Measurements from ENCODE around the gene TRANK1.
"Not testable (repeated sequence)": the region's sequence is repeated elsewhere in the genome, so short reads cannot be mapped to it uniquely, and the experiment has no call there.

DNA sequence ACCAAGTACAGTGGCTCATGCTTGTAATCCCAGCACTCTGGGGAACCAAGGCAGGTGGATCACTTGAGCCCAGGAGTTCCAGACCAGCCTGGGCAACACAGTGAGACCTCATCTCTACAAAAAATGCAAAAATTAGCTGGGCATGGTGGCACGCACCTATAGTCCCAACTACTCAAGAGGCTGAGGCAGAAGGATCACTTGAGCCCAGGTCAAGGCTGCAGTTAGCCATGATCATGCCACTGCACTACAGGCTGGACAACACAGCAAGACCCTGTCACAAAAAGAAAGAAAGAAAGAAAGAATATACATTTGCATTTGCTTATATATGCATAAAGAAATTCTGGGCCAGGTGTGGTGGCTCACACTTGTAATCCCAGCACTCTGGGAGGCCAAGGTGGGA lies 13.4 kb downstream of the TRANK1 start:
- not testable (repeated sequence) for TF ChIP-seq CTCF (IDR thresholded peaks at IDR 0.05; ENCODE audit: low read depth, low read length, missing input control); SP1 (IDR thresholded peaks at IDR 0.05); MAX (IDR thresholded peaks at IDR 0.05); NR2F2 (IDR thresholded peaks at IDR 0.05); ZBTB33 (IDR thresholded peaks at IDR 0.05)
- TF ChIP-seq, protein P1, sequence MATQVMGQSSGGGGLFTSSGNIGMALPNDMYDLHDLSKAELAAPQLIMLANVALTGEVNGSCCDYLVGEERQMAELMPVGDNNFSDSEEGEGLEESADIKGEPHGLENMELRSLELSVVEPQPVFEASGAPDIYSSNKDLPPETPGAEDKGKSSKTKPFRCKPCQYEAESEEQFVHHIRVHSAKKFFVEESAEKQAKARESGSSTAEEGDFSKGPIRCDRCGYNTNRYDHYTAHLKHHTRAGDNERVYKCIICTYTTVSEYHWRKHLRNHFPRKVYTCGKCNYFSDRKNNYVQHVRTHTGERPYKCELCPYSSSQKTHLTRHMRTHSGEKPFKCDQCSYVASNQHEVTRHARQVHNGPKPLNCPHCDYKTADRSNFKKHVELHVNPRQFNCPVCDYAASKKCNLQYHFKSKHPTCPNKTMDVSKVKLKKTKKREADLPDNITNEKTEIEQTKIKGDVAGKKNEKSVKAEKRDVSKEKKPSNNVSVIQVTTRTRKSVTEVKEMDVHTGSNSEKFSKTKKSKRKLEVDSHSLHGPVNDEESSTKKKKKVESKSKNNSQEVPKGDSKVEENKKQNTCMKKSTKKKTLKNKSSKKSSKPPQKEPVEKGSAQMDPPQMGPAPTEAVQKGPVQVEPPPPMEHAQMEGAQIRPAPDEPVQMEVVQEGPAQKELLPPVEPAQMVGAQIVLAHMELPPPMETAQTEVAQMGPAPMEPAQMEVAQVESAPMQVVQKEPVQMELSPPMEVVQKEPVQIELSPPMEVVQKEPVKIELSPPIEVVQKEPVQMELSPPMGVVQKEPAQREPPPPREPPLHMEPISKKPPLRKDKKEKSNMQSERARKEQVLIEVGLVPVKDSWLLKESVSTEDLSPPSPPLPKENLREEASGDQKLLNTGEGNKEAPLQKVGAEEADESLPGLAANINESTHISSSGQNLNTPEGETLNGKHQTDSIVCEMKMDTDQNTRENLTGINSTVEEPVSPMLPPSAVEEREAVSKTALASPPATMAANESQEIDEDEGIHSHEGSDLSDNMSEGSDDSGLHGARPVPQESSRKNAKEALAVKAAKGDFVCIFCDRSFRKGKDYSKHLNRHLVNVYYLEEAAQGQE (IDR thresholded peaks at IDR 0.05), result not testable (repeated sequence)
